Measurements from ENCODE around the gene PRDX1.

The PRDX1 gene

DNA sequence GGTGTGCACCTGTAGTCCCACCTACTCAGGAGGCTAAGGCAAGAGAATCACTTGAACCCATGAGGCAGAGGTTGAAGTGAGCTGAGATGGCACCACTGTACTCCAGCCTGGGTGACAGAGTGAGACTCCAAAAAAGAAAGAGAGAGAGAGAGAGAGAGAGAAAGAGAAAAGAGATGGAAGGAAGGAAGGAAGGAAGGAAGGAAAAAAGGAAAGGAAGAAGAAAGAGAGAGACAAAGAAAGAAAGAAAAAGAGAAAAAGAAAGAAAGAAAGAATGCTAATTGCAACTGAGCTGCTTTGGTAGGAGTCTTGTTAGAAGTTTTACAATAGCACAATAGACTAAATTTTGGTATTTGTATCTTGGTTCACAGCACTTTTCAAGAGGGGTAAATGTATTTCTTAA, 56.4 kb downstream of the PRDX1 start:
- H3K27me3 ChIP-seq (ENCODE audit: control insufficient read depth, insufficient read depth, low read length): no peaks in the 10 kb centered on the region
- no peaks in the 10 kb centered on the region for H3K4me1 ChIP-seq (ENCODE audit: control insufficient read depth, insufficient read depth, low read length)
- no peak for DNase-seq (ENCODE audit: low read depth, low spot score)
- no peaks in the 10 kb centered on the region for H3K36me3 ChIP-seq (ENCODE audit: control insufficient read depth, insufficient read depth, low read length)
- no peaks in the 10 kb centered on the region for H3K9me3 ChIP-seq (ENCODE audit: control insufficient read depth, insufficient read depth, low read length)
- H3K27ac ChIP-seq (ENCODE audit: low read length): no peak overlapping the region
- no peak overlapping the region for H3K4me3 ChIP-seq (ENCODE audit: low read length)

Data from iPS DF 6.9 (cell line).